ENCODE data around the gene ZNF699.
"Not testable (repeated sequence)": the region's sequence is repeated elsewhere in the genome, so short reads cannot be mapped to it uniquely, and the experiment has no call there.

Gene ZNF699

DNA sequence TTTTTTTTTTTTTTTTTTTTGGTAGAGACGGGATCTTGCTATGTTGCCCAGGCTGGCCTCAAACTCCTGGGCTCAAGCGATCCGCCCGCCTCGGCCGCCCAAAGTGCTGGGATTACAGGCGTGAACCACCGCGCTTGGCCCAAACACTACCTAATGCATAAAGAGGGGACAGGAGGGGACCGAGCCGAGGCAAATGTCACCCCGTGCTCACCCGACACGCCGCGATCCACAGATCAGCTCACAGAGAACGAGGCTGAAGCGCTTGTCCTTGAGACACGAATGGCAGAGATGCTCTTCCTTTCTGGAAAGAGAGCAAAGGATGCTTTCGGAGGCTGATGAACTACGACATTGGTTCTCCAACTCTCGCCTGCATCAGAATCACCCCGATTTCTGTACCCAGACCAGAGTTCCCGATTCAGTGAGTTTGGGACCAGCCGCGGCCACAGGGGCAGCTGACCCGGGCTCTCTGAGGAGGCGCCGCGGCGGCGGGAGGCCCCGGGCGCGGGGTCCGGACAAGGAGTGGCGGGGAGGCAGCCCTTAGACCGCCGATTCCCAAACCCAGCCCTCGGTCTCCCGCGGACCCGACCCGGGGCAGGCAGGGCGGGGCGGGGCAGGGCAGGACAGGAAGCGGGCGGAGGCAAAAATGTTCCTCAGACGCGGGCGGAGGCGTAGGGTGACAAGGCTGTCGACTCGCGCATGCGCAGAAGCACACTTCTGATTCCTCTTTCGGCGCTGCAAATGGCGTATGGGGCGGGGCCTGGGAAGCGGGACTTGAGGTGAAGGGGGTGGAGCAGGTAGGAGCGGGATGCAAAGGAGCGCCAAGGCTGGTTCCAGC, at the start of gene ZNF699:
TSS of gene ZNF699 (minus strand) at position 700 of the 835 bp plus-strand sequence. CDS start 4,719 bp downstream, outside the sequence.
- peak; percentile 98 to 99 for DNase-seq

GRCh38 chr19:9354651-9355050, 45.0 kb upstream of the ZNF699 start:
- DNase-seq: no peak

DNA sequence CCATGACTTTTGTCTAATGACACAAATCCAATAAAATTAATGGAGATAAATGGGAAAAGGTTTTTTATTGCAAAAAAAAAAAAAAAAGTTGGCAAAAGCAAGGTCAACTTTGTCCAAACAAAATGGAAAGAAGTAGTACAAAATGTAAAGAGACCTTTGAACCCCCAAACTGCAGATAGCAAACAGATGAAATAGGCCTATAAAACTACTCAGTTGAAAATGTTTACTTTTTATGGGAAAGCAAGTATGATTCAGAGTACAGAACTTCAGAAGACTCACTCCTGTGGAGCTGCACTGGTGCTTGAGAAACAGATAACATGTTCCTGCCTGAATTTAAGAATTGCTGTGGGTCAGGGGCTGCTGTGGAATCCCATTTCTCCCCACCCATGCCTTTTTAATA, 43.4 kb upstream of the ZNF699 start:
- DNase-seq: no peak

GRCh38 chr19:9352505-9352904, 42.9 kb upstream of the ZNF699 start:
- no peak for DNase-seq

GRCh38 chr19:9348671-9349070, 39.0 kb upstream of the ZNF699 start:
- no peak for DNase-seq

GRCh38 chr19:9348253-9348652, 38.6 kb upstream of the ZNF699 start:
- no peak for DNase-seq

GRCh38 chr19:9345005-9345404, 35.4 kb upstream of the ZNF699 start:
- DNase-seq: no peak

DNA sequence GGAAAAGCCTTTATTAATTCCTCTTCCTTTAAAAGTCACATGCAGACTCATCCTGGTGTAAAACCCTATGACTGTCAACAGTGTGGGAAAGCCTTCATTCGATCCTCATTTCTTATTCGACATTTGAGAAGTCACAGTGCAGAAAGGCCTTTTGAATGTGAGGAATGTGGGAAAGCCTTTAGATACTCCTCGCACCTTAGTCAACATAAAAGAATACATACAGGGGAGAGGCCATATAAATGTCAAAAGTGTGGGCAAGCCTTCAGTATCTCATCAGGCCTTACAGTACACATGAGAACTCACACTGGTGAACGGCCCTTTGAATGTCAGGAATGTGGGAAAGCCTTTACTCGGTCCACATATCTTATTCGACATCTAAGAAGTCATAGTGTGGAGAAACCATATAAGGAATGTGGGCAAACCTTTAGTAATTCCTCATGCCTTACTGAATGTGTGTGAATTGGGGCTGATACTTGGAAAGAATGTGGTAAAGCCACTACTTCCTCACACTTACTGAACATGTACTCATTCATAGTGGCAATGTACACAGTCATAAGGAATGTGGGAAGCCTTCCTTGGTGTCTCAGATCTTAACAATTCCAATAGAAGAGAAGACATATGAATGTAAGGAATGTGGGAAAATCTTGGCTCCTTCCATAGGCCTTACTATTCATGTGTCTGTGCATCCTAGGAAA, 33.1 kb upstream of the ZNF699 start:
- DNase-seq: no peak

DNA sequence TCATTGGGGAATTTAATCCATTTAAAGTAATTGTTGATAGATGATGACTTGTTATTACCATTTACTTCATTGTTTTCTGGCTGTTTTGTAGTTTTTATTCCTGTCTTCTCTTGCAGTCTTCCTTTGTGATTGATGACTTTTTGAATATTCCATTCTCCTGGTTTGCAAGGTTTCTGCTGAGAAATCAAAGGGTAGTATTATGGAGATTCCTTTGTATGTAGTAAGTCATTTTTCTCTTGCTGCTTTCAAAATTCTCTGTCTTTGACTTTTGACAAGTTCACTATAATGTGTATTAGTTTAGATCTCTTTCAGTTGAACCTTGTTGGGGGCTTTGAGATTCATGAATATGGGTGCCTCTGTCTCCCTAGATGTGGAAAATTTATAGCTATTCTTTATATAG, 20.4 kb upstream of the ZNF699 start:
- no peak for DNase-seq

GRCh38 chr19:9324584-9324962, 14.9 kb upstream of the ZNF699 start:
- no peak for DNase-seq

DNA sequence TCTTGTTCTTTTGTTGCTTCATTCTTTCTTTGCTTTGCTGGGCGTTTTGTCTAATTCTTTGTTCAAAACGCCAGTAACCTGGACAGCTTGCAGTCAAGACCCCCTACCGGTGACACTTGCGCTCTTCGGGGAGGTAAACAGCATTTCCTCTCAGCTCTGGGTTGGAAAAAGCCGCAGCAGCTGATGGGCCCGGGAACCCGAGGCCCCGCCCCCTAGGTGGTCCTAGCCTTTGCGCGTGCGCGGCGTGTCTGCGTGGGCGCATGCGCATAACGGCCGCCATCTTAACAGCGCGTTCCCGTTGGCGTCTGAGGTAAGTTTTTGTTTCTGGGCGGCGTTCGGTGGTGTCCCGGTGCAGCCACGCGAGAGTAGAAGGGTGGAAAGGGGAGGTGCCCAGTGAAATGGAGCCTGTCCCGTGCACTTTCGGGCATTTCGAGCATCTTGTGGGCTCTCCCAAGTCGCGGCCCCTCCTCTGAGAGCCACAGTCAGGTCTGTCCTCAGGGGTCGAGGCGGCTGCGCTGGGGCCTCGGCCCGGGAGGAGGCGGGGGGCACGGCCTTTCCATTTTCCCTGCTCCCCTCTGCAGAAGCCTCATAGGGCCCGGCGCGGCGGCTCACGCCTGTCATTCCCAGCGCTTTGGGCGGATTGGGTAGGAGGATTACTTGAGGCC, 14.4 kb upstream of the ZNF699 start, which contains the start of gene ZNF559:
TSS of gene ZNF559 (plus strand) at position 261 of the 665 bp plus-strand sequence. CDS start 14,371 bp downstream, outside the sequence.
- DNase-seq: peak; percentile 97 to 98

GRCh38 chr19:9323557-9323918, 13.9 kb upstream of the ZNF699 start:
- no peak for DNase-seq

DNA sequence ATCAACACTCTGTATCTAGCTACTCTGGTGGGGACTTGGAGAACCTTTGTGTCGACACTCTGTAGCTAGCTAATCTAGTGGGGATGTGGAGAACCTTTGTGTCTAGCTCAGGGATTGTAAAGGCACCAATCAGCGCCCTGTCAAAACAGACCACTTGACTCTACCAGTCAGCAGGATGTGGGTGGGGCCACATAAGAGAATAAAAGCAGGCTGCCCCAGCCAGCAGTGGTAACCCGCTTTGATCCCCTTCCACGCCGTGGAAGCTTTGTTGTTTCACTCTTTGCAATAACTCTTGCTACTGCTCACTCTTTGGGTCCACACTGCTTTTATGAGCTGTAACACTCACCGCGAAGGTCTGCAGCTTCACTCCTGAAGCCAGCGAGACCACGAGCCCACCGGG, 12.6 kb upstream of the ZNF699 start:
- not testable (repeated sequence) for DNase-seq

- not testable (repeated sequence) for DNase-seq
These were observed 12.1 kb upstream of the ZNF699 start for GRCh38 chr19:9321756-9322155.

DNA sequence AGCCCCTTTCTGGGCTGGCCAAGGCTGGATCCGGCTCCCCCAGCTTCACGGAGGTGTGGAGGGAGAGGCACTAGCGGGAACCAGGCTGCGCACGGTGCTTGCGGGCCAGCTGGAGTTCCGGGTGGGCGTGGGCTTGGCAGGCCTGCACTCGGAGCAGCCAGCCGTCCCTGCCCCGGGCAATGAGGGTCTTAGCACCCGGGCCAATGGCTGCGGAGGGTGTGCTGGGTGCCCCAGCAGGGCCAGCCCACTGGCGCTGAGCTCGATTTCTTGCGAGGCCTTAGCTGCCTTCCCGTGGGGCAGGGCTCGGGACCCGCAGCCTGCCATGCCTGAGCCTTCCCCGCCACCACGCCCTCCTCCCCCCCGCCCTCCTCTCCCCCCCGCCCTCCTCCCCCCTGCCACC, 11.7 kb upstream of the ZNF699 start:
- DNase-seq: no peak

- DNase-seq: no peak
These were observed 4.1 kb upstream of the ZNF699 start for GRCh38 chr19:9313756-9314155.

GRCh38 chr19:9309974-9310446, 372 bp upstream of the ZNF699 start:
- no peak for DNase-seq

- DNase-seq: no peak
These were observed 1.4 kb downstream of the ZNF699 start for GRCh38 chr19:9308091-9308770.

GRCh38 chr19:9306443-9306842, 3.2 kb downstream of the ZNF699 start:
- DNase-seq: no peak

GRCh38 chr19:9296336-9296735, 13.3 kb downstream of the ZNF699 start:
- no peak for DNase-seq

DNA sequence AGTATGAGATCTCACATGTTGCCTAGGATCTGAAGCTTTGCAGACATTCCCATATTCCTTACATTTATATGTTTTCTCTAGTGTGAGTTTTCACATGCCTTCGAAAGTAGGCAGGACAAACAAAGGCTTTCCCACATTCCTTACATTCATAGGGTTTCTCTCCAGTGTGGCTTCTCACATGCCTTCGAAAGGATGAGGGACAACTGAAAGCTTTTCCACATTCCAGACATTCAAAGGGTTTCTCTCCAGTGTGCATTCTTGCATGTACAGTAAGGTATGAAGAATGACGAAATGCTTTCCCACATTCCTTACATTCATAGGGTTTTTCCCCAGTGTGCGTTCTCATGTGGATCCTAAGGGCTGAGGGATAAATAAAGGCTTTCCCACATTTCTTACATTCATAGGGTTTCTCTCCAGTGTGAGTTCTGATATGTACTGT, 14.2 kb downstream of the ZNF699 start:
- no peak for DNase-seq

- no peak for DNase-seq
These were observed 20.3 kb downstream of the ZNF699 start for GRCh38 chr19:9289231-9289884.

Measured in activated T-cell treated with anti-CD3 and anti-CD28 coated beads, Interleukin-2, amount 50 U/mL, for 48 hours (primary cell).